Kidney (tissue), 14 donors: ENCODE data around the gene PYM1. TPM values are rescaled to one million over a fixed set of nuclear protein-coding genes. Genes with fewer than 3 reads are reported as not detected.

Experiments
- DNase-seq, 5 donors: peaks; one replicate each; pipeline ENCODE4 v3.0.0-alpha.2; 2013 to 2020
- FAIRE-seq: peaks from 2 replicates; lab custom pipeline; 2012; peaks lifted over from hg19 to GRCh38; lab: Jason Lieb, UNC
- H3K27ac ChIP-seq, 2 donors: one replicate each; pipeline ENCODE4 v1.7.0; 2013; ENCODE audit warnings: low read depth in 2 of 2, low read length in 2 of 2, inconsistent platforms in 1 of 2
- H3K27me3 ChIP-seq: one replicate; pipeline ENCODE4 v1.7.1; 2013; ENCODE audit warnings: low read length, inconsistent platforms; ENCODE audit not compliant: control insufficient read depth, insufficient read depth
- H3K36me3 ChIP-seq, 3 donors: one replicate each; pipeline versions ENCODE4 v1.7.0 to v1.7.1; 2013; ENCODE audit warnings: low read length in 3 of 3, control low read depth in 1 of 3, inconsistent platforms in 1 of 3; ENCODE audit not compliant: insufficient read depth in 3 of 3, control insufficient read depth in 2 of 3
- H3K4me1 ChIP-seq, 3 donors: one replicate each; pipeline versions ENCODE4 v1.7.0 to v1.7.1; 2013; ENCODE audit warnings: low read length in 3 of 3, inconsistent platforms in 1 of 3, low read depth in 1 of 3; ENCODE audit not compliant: control insufficient read depth in 2 of 3, insufficient read depth in 2 of 3
- H3K4me3 ChIP-seq, 3 donors: one replicate each; pipeline versions ENCODE4 v1.7.0 to v1.8.1; 2013; ENCODE audit warnings: low read length in 3 of 3, control low read depth in 1 of 3, inconsistent platforms in 1 of 3
- H3K9ac ChIP-seq, 3 donors: one replicate each; pipeline versions ENCODE4 v1.7.0 to v1.7.1; 2013; ENCODE audit warnings: low read length in 3 of 3, control low read depth in 1 of 3, inconsistent platforms in 1 of 3
- H3K9me3 ChIP-seq, 3 donors: one replicate each; pipeline versions ENCODE4 v1.7.0 to v1.7.1; 2013; ENCODE audit warnings: low read length in 3 of 3, control low read depth in 1 of 3, inconsistent platforms in 1 of 3; ENCODE audit not compliant: control insufficient read depth in 2 of 3, insufficient read depth in 1 of 3
- CTCF ChIP-seq: IDR thresholded peaks from 3 replicates; pipeline ENCODE4 v1.5.1; 2012; ENCODE audit warnings: mild to moderate bottlenecking, moderate library complexity, borderline replicate concordance; ENCODE audit not compliant: insufficient read depth; ENCODE audit errors: extremely low read depth
- intact Hi-C: fragments of 100-400 bp; cut with DNase I; formaldehyde crosslinking; loops from one replicate; pipeline ENCODE4 v1.11.1; 2022
- polyA plus RNA-seq: library from polyadenylated mRNA; stranded (reverse); fragments of 350-450 nt; fragmentation: Illumina TruSeq; extraction: RNeasy Lipid Tissue Mini Kit (QIAGEN cat#74804); gene quantifications from one replicate; pipeline ENCODE4 v1.2.3, GENCODE V29; 2014; ENCODE audit warnings: low read depth, low replicate concordance; ENCODE audit not compliant: insufficient read depth
- total RNA-seq: library from RNA; stranded (reverse); fragmentation: NEBNext Ultra II Directional; extraction: Animal tissue kit (Norgen Biotek cat#: 25700); gene quantifications from one replicate; pipeline ENCODE4 v1.2.1, GENCODE V29; 2021
- donor health status: control.
- donor health status: control.
- donor health status: control.
- donor health status: control.
- donor health status: control.
- donor health status: DM: yes; HTN: yes; CAD: no.
- donor health status: Normal renal cell carcinoma (clear cell type).

The PYM1 gene
- total and polyA plus RNA-seq, 2 donors from 2014 or later = 29.0 to 39.7 TPM

GRCh38 chr12:55973599-55974307, 46.1 kb upstream of the PYM1 start, which contains the start of gene RAB5B:
Gene RAB5B, plus strand, starts transcription at chr12:55974078. Its CDS starts 12,883 bp downstream, at chr12:55986961.
- TF ChIP-seq CTCF = peak; percentile 20
- intact Hi-C loops = no loop called here
- H3K9ac ChIP-seq = peak within 1 kb of the TSS; percentile 80 to 96 (median 82)
- peak within 1 kb of the TSS; percentile 77 to 94 (median 85) for H3K4me3 ChIP-seq
- H3K36me3 ChIP-seq = peaks cover 0 to 2% (median 0%) of the 10 kb centered on the region in 3 donors
- H3K27ac ChIP-seq = peak within 1 kb of the TSS; percentile 88 to 92
- peaks cover 3 to 10% (median 6%) of the 10 kb centered on the region in 3 donors for H3K4me1 ChIP-seq
- H3K27me3 ChIP-seq = no peaks in the 10 kb centered on the region
- no peaks in the 10 kb centered on the region for H3K9me3 ChIP-seq
- DNase-seq = peak; percentile 100
- peak; percentile 99 for FAIRE-seq

- Histone ChIP-seq H3K4me1 (peaks cover 3 to 10% (median 6%) of the 10 kb centered on the region in 3 donors), H3K27me3 (no peaks in the 10 kb centered on the region), H3K9me3 (no peaks in the 10 kb centered on the region), H3K27ac (peak overlapping the region; percentile 85 to 89), H3K4me3 (peak overlapping the region; percentile 64 to 94 (median 77)), H3K36me3 (peaks cover 0 to 2% (median 0%) of the 10 kb centered on the region in 3 donors), H3K9ac (peak overlapping the region; percentile 51 to 96 (median 82))
- DNase-seq (no peak), FAIRE-seq (no peak)
- intact Hi-C loops = no loop called here
- no peak for TF ChIP-seq CTCF
Measured at GRCh38 chr12:55972911-55973598, 45.4 kb upstream of the PYM1 start.

GRCh38 chr12:55972456-55972855, 44.8 kb upstream of the PYM1 start:
- DNase-seq = no peak
- Histone ChIP-seq H3K27ac (peak overlapping the region; percentile 85 to 89), H3K9ac (peak overlapping the region in 1 of 3 donors; percentile 96), H3K27me3 (no peaks in the 10 kb centered on the region), H3K4me1 (peaks cover 3 to 13% (median 6%) of the 10 kb centered on the region in 3 donors), H3K4me3 (peak overlapping the region; percentile 64 to 94 (median 77)), H3K36me3 (peaks cover 0 to 2% (median 0%) of the 10 kb centered on the region in 3 donors), H3K9me3 (no peaks in the 10 kb centered on the region)
- TF ChIP-seq CTCF = no peak
- intact Hi-C loops = no loop called here
- no peak for FAIRE-seq
